SH-SY5Y (cell line): ENCODE results near the gene C1QTNF5.

Experiments
- GATA2 ChIP-seq: IDR thresholded peaks from 2 replicates; pipeline ENCODE4 v1.6.1; 2011; ENCODE audit warnings: mild to moderate bottlenecking, low read depth, low read length
- GATA3 ChIP-seq: IDR thresholded peaks from 2 replicates; pipeline ENCODE4 v1.6.1; 2011; ENCODE audit warnings: low read depth, mild to moderate bottlenecking, low read length, moderate library complexity

C1QTNF5 gene

DNA sequence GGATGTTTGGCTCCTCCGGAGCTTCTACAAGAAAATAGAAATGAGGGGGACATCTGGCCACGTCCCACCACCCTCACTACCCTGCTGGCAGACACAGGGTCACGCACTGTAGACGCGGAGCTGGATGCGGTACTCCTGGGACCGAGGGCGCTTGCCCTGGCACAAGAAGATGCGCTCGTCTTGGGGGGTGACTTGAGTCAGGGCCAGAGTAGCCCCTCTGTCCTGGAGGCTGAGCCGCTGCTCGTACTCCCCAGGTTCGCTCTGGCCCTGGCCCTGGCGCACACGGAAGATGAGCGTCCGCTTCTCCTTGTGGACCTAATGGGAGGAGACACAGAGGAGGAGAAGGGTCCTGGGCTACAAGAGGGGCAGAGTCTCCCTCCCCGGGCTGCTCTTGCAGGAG is 26.0 kb downstream of the C1QTNF5 start:
- no peak for TF ChIP-seq GATA3
- TF ChIP-seq GATA2 = no peak

- TF ChIP-seq GATA2 (no peak), GATA3 (no peak)
These were observed 30.0 kb downstream of the C1QTNF5 start for GRCh38 chr11:119310682-119311052.

GRCh38 chr11:119309953-119310681 is 30.6 kb downstream of the C1QTNF5 start:
- TF ChIP-seq GATA3 (no peak), GATA2 (no peak)

GRCh38 chr11:119309411-119309810 is 31.3 kb downstream of the C1QTNF5 start:
- TF ChIP-seq GATA3 (no peak), GATA2 (no peak)

- no peak for TF ChIP-seq GATA2
- no peak for TF ChIP-seq GATA3
These were observed 32.7 kb downstream of the C1QTNF5 start for GRCh38 chr11:119307974-119308373.

GRCh38 chr11:119307219-119307618 is 33.5 kb downstream of the C1QTNF5 start:
- no peak for TF ChIP-seq GATA2
- no peak for TF ChIP-seq GATA3

- TF ChIP-seq GATA2 (no peak), GATA3 (no peak)
These were observed 34.3 kb downstream of the C1QTNF5 start for GRCh38 chr11:119306373-119306890.

DNA sequence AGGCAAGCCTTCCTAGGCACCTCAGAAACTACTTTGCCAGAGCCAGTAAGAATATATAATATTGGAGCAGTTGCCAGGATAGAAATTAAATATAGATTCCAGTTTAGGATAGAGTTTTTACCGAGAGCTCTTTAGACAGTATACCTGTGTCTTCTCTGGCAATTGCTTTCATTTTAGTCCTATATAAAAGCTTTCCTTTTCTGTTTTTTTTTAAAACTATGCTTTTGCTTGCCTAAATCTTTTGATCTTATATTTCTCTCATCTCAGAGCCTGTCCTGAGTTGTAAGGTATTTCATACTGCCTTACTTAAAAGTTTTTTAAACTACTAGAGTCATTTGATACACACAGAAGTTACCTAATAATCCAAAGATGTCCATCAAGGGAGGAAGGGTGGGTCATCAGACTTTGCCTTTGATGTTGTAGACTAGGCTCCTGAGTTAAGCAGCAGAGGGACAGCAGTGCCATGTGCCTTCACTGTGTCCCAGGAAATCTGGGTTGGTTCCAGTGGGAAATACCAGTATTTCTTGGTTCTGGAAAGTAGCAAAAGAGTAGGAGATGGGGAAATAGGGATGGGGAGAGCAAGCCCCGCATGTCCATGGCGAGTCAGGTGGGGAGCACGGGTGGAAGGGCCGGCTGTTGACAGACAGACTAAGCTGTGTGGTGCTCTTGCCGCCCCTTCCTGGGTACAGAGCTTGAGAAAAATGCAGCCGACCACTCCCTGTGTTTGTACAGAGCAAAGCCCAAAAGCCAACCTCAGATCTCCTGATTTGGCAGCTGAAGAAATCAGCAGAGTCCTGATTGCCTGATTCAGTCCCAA is 34.9 kb downstream of the C1QTNF5 start:
- no peak for TF ChIP-seq GATA2
- TF ChIP-seq GATA3 = no peak

- no peak for TF ChIP-seq GATA2
- TF ChIP-seq GATA3 = no peak
These were observed 37.4 kb downstream of the C1QTNF5 start for GRCh38 chr11:119303227-119303718.

DNA sequence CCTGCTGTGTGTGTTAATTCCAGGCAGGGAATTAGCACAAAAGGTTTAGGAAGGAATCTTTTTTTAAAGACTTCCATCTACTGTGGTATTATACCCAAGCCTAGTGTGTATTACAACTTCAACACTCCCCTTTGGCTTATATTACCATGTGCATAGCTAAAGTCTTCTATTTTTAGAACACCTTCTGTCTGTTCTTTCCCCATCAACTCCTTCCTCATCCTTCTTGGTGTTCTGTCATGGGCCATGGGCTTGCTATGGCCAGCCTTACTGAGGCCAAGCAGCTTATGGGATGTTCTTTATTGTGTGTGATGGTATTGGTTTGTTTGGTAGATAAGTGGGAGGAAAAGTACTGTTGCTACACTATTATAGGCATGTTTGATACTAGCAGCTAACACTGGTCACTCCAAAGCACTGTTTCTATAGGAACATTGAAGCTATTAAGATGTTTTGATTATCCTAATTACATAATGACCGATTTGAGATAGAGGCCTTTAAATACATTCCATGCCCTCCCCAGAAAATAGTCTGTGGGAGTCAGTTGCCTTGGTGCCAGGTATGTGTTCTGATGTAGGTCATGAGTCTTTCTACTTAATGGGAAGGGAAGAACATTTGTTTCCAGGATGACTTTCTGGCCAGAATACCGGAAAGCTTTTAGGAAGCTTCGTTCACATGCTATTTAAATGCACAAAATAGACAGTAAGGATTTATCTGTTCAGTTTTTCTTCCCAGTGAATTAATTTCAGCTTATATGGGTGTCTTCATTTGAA is 40.3 kb downstream of the C1QTNF5 start:
- TF ChIP-seq GATA3 (no peak), GATA2 (no peak; the same call in 1 of the 2 replicates)

GRCh38 chr11:119299416-119299815 is 41.3 kb downstream of the C1QTNF5 start:
- TF ChIP-seq GATA2 (no peak), GATA3 (no peak)

- no peak for TF ChIP-seq GATA2
- no peak for TF ChIP-seq GATA3
These were observed 42.0 kb downstream of the C1QTNF5 start for GRCh38 chr11:119298726-119299125.

- TF ChIP-seq GATA2 (no peak), GATA3 (no peak)
These were observed 42.7 kb downstream of the C1QTNF5 start for GRCh38 chr11:119297938-119298337.

DNA sequence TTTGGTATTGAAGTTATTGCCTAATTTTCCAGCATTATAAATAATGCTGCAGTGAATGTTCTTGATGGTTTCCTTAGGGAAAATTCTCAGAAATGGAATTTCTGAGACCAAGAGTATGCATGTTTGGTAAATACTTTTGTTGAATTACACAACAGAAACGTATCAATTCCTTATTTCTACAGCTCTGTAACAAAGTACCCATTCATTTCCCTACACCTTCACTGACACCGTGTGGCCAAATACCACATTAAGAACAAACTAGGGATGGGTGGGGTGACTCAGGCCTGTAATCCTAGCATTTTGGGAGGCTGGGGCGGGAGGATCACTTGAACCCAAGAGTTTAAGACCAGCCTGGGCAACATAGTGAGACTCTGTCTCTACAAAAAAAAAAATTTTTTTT is 45.5 kb downstream of the C1QTNF5 start:
- TF ChIP-seq GATA3 (no peak), GATA2 (no peak)
